NCI-H460 (cell line): ENCODE measurements around the gene LCNL1. TPM values are rescaled to one million over a fixed set of nuclear protein-coding genes. Genes with fewer than 3 reads are reported as not detected.
"Not testable (repeated sequence)": the region's sequence is repeated elsewhere in the genome, so short reads cannot be mapped to it uniquely, and the experiment has no call there.

ENCODE experiments used
- DNase-seq: peaks from one replicate; pipeline ENCODE4 v3.0.0-alpha.2; 2016; ENCODE audit warnings: low read depth; ENCODE audit errors: extremely low read depth
- total RNA-seq: library from RNA; depleted of rRNA; stranded (reverse); fragments of >200 nt; shearing (Covaris generic); gene quantifications from 2 replicates; pipeline ENCODE4 v1.2.3, GENCODE V29; 2014

Gene LCNL1
- total RNA-seq, 1 experiment from 2014 or later: not detected

DNA sequence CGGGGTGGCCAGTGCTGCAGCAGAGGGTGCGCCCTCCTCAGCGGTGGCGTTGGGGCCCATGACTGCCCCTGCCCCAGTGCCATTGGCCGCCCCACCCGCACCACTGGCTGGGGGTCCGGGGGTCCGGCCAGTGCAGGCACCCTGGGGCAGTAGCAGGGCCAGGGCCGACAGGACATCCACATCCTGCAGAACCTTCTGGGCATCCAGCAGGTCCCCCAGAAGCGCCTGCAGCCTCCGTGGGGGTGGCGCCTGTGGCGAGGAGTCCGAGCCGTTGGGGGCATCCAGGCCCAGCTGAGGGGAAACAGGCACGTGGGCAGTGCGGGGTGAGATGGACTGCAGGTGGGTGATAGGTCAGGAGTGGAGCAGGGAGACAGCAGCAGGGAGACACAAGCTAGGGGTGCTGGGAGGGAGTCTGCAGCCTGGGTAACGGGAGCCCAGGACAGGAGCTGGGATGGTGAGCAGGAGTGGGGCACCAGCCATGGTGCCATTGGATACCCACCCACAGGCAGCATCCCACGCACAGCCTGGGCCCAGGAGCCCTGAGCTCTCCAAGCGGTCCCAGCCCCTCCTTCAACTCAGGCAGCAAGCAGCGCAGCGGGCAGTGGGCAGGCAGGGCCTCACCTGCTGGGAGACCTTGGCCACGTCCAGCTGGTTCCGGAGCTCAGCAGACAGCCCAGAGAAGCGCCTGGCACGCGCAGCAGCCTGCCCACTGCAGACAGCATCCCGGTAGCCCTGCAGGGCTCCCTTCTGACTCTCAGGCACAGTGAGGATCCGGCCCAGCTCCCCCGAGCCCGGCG lies 38.2 kb downstream of the LCNL1 start:
- no peak for DNase-seq

DNA sequence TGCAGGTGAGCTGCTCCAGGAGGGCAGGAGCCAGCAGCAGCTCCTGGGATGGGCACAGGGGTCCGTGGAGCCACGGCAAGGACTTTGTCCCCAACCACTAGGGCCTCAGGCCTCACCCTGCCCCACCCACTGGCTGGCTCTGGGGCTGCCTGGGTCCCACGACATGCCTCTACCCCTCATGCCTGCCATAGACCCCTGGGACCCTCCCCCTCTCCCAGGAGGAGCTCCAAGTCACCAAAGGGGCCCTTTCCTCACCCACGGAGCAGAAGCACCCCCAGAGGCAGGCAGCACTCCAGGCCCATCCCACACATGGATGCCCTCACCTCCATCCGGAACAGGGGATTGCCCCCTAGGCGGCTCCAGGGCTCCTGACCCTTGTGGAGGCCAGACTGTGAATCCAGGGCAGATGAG lies 38.8 kb downstream of the LCNL1 start:
- no peak for DNase-seq

DNA sequence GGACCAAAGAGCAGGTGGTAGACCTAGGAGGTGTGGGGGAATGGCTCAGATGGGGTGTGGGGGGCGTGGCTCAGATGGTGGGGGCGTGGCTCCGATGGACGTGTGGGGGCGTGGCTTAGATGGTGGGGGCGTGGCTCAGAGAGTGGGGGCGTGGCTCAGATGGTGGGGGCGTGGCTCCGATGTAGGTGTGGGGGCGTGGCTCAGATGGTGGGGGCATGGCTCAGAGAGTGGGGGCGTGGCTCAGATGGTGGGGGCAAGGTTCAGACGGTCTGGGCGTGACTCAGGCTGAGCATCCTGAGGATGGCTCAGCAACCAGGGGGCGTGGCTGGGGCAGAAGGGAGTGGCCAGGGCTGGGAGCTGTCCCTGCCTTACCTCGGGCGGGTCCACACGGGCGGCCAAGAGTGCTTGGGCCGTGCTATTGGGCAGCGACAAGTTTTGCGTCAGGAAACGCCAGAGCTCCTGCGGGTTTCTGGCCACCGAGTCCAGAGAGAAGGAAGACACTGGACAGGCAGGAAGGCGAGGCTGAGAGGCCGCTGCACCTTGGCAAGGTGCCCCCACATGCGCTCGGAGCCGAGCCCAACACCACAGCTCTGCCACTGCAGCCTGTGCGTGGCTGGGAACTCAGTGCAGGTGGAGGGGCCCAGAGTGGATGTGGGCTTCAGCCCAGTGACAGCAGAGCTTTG lies 39.3 kb downstream of the LCNL1 start:
- peak; percentile 92 for DNase-seq

DNA sequence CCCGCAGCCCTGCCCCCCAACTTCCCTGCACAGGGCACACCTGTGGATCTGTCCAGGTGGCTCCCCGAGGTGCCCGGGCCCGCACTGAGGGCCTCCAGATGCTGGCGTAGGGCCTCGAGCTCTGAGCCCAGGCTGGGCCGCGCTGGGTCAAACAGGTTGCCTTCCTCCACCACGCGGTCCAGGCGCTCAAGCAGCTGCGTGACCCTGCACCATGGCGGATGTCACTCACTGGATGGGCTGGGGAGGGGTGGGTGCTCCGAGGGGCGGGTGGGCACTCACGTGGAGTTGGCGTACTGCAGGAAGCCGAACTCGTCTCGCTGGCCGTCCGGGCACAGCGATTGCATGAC lies 39.8 kb downstream of the LCNL1 start:
- DNase-seq: no peak

DNA sequence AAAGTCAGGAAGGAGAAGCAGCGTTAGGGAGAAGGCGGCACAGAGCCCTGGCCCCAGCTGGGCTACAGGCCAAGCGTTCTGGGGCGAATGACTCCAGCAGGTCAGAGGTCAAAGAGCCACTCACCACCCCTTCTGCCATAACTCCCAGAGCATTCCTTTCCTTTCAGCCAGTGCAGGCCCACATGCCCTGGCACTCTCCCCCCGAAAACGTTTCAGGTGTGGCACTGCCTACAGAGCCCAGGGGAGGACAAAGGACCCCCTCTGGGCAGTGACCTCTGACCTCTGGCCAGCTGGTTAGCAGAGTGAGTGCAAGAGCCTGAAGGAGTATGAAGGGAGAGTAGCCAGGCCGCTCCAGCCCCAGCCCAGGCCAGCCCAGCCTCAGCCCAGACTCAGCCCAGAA lies 40.4 kb downstream of the LCNL1 start:
- DNase-seq: no peak

DNA sequence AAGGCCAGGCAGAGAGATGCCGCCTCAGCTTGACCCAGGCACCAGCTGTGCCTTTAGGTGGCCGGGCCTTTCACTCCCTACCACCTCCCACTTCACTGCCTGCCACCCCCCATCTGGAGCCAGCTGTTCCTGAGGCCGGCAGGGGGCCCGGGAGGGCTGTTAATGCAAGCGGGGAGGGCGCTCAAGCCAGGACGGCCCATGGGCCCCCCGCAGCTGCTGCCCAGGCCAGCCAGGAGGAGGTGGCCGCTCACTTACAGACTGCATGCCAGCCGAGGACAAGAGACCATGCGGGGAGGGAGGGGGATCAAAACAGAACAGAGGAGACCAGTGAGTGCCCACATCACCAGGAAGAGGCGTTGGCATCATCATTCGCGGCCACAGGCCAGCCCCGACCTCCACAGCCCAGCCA lies 40.8 kb downstream of the LCNL1 start:
- DNase-seq: no peak

DNA sequence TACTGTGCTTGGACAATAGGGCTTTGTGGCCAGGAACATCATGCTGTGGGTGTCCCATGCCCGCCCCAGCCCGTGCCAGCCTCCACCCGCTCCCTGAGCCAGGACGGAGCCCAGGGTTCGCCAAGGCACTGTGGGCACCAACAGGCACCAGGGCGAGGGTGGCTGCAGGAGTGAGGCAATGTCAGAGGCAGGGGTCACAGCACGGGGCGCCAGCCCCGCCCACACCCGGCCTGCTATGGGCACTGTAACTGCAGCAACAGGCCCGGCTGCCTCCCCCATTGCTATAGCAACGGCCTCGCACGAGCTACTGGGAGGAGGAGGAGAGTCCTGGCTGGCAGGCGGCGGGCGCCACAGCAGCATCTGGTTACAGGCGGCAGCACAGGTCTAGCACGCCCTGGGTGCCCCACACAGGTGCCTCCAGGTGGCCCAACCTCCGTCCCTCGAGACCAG lies 42.7 kb downstream of the LCNL1 start:
- DNase-seq: no peak

DNA sequence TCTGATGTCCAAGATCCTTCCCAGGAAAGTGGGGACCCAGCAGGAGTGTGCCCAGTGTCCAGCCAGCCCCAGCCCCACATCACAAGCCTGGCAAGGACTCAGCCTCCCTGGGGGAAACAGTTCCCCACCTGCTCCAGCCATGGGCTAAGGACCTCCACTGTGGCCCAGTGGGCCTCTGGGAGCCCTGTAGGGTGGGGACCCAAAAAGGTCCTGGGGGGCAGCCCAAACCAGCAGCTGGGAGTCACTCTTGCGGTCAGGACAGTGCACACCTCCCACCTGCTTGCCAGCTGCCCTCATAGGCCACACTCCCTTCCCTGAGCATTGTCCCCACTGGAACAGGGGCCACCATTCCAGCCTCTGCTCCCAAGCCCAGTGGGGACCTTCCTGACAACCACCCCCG lies 43.6 kb downstream of the LCNL1 start:
- no peak for DNase-seq

DNA sequence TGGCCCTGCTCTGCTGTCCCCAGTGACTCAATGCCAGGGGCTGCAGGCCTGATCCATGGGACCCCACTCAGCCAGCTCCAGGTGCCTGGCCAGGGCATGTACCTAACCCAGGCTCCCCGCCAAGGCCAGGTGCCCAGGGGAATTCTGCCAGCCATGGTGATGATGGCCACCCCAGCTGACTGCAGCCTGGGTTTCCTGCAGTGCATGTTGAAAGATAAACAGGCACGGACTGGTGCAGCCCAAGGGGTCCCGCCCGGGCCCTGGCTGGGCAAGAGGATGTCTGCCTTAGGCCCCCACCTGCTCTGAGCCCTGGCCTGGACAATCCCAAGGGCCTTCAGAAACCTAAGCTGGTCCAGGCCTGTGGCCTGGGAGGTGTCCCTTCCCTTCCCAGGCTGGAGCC lies 44.0 kb downstream of the LCNL1 start:
- no peak for DNase-seq

DNA sequence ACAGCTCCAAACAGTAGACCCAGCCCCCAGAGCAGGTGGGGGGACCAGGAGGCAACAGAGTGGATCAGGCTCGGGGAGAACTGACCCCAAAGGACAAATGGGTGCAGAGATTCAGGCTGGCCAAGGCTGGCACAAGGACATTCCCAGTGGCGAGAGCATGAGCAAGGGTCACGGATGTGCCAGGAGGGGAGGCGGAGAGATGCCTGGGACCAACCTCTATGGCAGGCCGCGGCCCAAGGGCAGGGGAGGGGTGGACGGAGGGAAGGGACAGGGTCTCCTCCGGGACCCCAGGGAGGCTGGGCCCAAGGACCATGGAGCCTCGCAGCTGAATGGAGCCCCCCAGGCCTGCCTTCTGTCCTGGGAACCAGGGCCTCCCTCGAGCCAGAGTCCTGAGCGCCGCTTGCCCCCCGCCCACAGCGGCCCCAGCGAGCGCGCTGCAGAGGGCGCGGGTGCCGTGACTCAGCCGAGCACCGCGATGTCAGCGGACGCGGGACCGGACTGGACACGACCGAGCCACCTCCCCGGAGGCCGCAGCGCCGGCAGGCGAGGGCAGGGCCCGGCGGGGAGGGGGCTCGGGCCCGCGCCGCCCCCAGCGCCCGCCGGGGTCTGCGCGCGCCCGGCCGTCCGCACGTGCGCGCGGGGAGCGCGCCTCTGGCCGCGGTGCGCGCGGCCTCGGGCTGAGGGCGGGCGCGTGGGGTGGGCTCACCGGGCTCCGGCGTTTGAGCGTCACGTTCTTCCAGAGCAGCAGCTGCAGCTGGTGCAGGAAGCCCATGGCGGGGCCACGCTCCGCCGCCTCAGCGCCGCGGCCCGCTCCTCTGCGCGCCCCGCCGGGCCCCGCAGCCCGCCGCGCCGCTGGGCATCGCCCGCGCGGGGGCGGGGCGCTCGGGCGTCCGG lies 44.8 kb downstream of the LCNL1 start, which contains the start of gene ABCA2:
TSS of gene ABCA2 (minus strand) at position 869 of the 894 bp plus-strand sequence. CDS start at position 772, 97 bp downstream.
- DNase-seq: no peak

DNA sequence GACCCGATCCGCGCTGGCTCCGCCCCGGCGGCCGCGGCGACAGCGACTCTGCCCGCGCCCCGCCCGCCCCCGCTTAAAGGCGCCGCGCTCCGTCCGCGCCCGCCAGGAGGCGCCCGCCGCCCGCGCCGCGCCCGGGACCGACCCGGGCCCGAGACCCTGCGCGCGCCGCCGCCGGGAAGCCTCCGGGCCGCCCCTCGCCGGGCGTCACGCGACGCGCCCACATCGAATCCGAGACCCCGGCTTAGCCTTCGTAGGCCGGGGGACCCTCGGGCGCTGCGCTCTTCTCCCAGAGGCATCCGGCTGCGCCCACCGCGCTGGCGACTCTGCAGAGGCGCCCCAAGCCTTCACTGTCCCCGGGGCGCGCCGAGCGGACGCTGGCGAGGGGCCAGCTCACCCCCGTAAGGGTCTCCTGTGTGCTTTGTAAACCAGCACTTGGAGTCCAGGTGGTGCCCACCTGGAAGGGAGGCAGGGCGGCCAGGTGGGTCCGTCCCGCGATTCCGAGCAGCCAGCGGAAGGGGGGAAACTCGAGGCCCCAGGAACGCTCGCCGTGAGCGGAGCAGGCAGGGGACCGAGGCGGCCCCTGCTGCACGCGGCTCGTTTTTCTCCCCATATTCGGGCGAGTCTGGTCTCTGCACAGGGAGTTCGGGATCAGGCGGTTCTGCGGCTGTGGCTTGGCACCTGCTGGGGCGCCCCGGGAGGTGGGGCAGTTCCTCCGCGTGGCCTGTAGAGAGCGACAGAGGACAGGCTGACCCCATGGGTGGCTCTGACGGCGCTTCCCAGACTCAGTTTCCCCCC lies 45.7 kb downstream of the LCNL1 start:
- peak; percentile 65 for DNase-seq

DNA sequence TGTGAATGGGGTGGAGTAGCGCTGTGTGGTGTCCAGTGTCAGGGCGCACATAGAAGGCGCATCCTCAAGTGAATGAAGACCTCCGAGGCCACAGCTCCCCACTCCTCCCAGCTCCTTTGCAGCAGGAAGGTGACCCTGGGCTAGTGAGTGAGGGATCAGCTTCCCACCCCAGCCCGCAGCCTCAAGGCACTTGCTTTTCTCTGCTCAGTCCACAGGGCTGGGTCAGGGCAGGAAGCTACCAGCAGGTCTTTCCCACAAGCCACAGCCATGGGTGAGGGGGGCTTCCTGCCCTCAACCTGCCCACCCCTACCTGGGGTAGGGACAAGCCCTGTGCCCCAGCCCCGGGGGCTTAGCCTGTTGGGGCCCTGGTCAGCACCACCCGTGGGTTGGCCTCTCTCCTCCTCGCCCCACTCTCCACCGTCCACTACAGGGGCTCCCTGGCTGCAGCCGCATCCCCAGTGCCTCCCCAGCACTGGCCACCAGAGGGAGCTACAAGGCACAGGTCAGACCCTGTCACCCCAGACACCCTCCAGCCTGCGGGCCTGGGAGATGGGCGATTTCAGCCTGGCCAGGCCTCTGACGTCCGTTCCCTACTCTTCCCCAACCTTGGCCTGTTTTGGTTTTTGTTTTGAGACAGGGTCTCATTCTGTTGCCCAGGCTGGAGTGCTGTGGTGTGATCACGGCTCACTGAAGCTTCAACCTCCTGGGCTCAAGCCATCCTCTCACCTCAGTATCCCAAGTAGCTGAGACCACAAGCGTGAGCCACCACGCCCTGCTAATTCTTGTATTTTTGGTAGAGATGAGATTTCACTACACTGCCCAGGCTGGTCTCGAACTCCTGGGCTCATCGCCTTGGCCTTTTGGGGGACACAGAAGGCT lies 46.5 kb downstream of the LCNL1 start:
- DNase-seq: peak; percentile 68

DNA sequence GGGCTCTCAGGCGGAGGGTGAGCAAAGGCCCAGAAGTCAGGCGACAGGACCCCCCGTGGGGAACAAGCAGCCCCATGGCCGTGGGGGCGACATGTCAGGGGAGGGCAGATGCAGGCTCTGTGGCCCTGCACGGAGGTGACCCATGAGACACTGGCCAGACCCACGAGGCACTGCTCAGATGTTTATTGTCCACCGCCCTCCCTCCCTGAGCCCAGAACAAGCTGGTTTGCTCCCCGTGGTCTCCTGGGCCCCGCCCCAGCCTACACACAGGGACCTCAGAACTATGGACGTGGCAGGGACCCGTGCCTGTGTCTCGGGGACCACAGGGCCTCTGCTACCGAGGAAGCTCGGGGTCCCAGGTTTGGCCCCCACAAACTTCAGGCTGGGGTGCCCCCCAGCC lies 47.2 kb downstream of the LCNL1 start:
- DNase-seq: no peak

DNA sequence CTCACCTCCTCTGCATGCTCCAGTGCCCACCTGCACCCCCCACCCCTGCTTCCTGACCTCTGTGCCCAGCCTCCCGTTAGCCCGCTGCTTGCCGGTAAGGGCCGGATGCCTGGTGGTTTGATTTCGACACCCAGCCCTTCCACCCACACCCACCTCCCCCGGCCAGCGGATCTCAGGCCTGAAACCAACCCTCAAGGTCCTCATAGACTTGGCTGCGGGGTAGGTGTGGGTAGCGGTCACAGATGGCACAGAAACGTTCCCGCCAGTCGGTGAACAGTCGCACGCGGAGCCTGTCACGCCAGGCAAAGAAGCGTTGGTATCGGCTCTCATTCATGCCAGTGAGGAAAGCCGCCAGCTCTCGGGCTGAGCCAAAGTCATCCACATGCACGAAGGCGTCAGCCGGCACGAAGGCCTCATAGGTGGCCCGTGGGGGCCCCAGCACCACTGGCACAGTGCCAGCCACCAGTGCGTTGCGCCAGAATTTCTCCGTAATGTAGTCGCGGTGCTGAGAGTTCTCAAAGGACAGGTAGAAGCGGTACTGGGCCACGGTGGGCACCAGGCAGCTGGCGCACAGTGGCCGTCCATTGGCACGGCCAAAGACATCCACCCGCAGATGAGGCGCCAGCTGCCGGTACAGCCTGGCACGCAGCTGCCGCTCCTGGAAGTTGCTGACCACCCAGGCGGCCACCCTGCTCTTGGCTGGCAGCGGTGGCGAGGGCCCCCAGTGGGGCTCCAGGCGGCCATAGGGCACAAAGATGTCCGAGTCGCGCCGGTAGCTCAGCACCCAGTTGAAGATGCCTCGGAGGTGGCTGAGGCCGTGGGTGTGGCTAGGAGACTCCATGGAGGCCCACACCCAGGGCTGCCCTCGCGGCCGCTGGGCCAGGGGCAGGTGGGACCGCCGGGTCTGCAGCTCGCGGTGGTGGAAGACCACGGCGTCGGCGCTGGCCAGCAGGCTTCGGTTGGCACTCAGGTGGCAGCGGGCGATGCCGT lies 48.0 kb downstream of the LCNL1 start:
- DNase-seq: no peak

DNA sequence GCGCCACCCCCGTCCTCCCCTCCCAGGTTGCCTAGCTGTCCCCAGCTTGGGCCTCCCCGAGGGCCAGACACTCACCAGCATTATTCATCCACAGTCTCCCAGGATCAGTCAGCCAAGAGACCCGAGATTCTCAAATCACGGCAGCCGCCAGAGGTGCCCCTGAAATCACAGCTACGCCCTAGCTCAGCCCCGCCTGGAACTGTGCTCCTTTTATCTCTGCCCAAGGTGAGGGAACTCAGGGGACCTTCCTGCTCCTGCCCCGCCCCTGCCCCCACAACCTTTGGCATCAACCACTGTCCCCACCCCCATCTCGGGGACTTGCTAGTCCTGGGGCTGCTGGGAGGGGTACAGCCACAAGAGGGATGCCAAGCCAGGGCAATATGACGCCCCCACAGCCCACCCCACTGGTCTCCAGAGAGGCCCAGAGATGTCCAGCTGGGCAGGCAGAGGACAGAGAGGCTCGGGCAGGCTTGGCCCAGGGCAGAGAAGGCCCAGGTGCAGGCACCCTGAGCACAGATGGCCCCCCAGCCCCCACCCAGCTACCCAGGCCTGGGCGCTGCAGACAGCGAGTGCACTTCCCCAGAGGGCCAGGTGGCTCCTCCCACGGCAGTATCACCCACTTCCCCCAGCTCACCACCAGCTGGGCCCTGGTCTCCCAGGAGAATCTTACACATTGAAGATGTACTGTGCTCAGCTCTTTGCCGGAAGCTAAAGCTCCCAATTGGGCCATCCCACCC lies 49.3 kb downstream of the LCNL1 start, which contains the start of gene FUT7:
TSS of gene FUT7 (minus strand) at position 185 of the 737 bp plus-strand sequence. CDS start at position 88, 97 bp downstream.
- DNase-seq: no peak

DNA sequence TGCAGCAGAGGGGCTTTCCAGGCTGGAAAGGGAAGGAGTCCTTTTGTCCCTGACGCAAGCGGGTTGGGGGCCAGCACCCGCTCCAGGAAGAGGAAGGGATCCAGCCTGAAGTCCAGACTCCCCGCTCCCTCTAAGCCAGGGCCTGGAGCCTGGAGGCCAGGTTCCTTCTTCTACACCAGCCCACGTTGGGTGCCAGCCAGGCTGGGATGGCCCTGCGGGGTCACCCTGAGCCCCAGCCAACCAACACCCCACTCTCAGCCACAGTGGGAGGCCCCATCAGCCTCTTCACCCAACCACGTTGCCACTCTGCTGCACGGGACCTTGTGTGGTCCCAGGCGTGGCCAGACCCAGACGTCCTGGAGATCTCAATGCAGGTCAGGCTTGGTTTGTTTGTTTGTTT lies 50.1 kb downstream of the LCNL1 start:
- no peak for DNase-seq

DNA sequence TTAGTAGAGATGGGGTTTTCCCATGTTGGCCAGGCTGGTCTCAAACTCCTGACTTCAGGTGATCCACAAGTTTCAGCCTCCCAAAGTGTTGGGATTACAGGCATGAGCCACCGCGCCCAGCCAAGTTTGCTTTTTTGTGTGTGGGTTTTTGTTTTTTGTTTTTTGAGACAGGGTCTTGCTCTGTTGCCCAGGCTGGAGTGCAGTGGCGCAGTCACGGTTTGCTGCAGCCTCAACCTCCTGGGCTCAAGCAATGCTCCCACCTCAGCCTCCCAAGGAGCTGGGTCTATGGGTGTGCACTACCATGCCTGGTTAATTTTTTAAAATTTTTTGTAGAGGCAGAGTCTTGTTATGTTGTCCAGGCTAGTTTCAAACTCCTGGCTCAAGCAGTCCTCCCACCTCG lies 50.7 kb downstream of the LCNL1 start:
- DNase-seq: not testable (repeated sequence)
